HepG2 (cell line): ENCODE measurements around the gene LGALS9. TPM values are rescaled to one million over a fixed set of nuclear protein-coding genes. Genes with fewer than 3 reads are reported as not detected.

Experiments used
- HDAC2 ChIP-seq: sonication (generic); formaldehyde crosslinking; IDR thresholded peaks from 2 replicates; pipeline ENCODE4 v1.4.0; 2020; ENCODE audit warnings: missing genetic modification reagents
- ISL2 ChIP-seq: sonication (generic); formaldehyde crosslinking; IDR thresholded peaks from 2 replicates; pipeline ENCODE4 v1.5.0; 2020; ENCODE audit warnings: missing genetic modification reagents
- NAIF1 ChIP-seq: sonication (generic); formaldehyde crosslinking; IDR thresholded peaks from 2 replicates; pipeline ENCODE4 v1.5.0; 2020; ENCODE audit warnings: mild to moderate bottlenecking, missing genetic modification reagents, borderline replicate concordance
- NFAT5 ChIP-seq: sonication (generic); formaldehyde crosslinking; IDR thresholded peaks from 2 replicates; pipeline ENCODE4 v1.4.0; 2020; ENCODE audit warnings: missing genetic modification reagents
- PPARG ChIP-seq: conservative IDR thresholded peaks from 2 replicates; pipeline ENCODE4 v1.6.1; 2016; ENCODE audit warnings: missing biosample characterization, missing genetic modification reagents
- SKI ChIP-seq: fragments of 450-650 bp; IDR thresholded peaks from one replicate; pipeline ENCODE4 v1.6.1; 2018; ENCODE audit warnings: mild to moderate bottlenecking; ENCODE audit not compliant: partially characterized antibody
- TAF1 ChIP-seq: sonication (generic); formaldehyde crosslinking; IDR thresholded peaks from 2 replicates; pipeline ENCODE4 v1.4.0; 2020; ENCODE audit warnings: missing genetic modification reagents
- ZBTB7B ChIP-seq: sonication (generic); formaldehyde crosslinking; IDR thresholded peaks from 2 replicates; pipeline ENCODE4 v1.4.0; 2020; ENCODE audit warnings: missing genetic modification reagents
- ZFY ChIP-seq: sonication (generic); formaldehyde crosslinking; IDR thresholded peaks from 2 replicates; pipeline ENCODE4 v1.4.0; 2020; ENCODE audit warnings: missing genetic modification reagents
- ZNF224 ChIP-seq: sonication (generic); formaldehyde crosslinking; IDR thresholded peaks from 2 replicates; pipeline ENCODE4 v1.5.0; 2020; ENCODE audit warnings: mild to moderate bottlenecking, missing genetic modification reagents
- ZNF503 ChIP-seq: sonication (generic); formaldehyde crosslinking; IDR thresholded peaks from 2 replicates; pipeline ENCODE4 v1.4.0; 2020; ENCODE audit warnings: missing genetic modification reagents
- ZNF713 ChIP-seq: sonication (generic); formaldehyde crosslinking; IDR thresholded peaks from 2 replicates; pipeline ENCODE4 v1.4.0; 2020; ENCODE audit warnings: mild to moderate bottlenecking, missing genetic modification reagents
- polyA plus RNA-seq, 8 experiments: library from polyadenylated mRNA; depleted of rRNA in 3 of 8; stranded (reverse) in 7 of 8; unstranded in 1 of 8; fragments of >200 nt; fragmentation: Illumina TruSeq in 4 of 8; extraction: Trizol in 4 of 8; gene quantifications; 2 replicates each; pipeline versions ENCODE4 v1.2.1 to v1.2.3, GENCODE V29; 2011 to 2016; ENCODE audit warnings: low read depth in 4 of 8, missing spikeins in 1 of 8, mixed read lengths in 1 of 8; ENCODE audit not compliant: insufficient read depth in 1 of 8
- total RNA-seq, 5 experiments: library from RNA; depleted of rRNA; stranded (reverse); fragments of >200 nt; fragmentation: Illumina TruSeq; extraction: Trizol; gene quantifications; 2 replicates each; pipeline ENCODE4 v1.2.3, GENCODE V29; 2016; ENCODE audit warnings: low read depth in 1 of 5
- TF ChIP-seq, protein P1 (sequence below): sonication (generic); formaldehyde crosslinking; IDR thresholded peaks from 2 replicates; pipeline ENCODE4 v1.4.0; 2020; ENCODE audit warnings: mild to moderate bottlenecking, missing genetic modification reagents

The LGALS9 gene
- total and polyA plus RNA-seq, 2 of the 13 experiments (the other 11 are each of a cell fraction or from before 2014, with no cell fraction given): 0.40 to 1.4 TPM

- TF ChIP-seq, protein P1, sequence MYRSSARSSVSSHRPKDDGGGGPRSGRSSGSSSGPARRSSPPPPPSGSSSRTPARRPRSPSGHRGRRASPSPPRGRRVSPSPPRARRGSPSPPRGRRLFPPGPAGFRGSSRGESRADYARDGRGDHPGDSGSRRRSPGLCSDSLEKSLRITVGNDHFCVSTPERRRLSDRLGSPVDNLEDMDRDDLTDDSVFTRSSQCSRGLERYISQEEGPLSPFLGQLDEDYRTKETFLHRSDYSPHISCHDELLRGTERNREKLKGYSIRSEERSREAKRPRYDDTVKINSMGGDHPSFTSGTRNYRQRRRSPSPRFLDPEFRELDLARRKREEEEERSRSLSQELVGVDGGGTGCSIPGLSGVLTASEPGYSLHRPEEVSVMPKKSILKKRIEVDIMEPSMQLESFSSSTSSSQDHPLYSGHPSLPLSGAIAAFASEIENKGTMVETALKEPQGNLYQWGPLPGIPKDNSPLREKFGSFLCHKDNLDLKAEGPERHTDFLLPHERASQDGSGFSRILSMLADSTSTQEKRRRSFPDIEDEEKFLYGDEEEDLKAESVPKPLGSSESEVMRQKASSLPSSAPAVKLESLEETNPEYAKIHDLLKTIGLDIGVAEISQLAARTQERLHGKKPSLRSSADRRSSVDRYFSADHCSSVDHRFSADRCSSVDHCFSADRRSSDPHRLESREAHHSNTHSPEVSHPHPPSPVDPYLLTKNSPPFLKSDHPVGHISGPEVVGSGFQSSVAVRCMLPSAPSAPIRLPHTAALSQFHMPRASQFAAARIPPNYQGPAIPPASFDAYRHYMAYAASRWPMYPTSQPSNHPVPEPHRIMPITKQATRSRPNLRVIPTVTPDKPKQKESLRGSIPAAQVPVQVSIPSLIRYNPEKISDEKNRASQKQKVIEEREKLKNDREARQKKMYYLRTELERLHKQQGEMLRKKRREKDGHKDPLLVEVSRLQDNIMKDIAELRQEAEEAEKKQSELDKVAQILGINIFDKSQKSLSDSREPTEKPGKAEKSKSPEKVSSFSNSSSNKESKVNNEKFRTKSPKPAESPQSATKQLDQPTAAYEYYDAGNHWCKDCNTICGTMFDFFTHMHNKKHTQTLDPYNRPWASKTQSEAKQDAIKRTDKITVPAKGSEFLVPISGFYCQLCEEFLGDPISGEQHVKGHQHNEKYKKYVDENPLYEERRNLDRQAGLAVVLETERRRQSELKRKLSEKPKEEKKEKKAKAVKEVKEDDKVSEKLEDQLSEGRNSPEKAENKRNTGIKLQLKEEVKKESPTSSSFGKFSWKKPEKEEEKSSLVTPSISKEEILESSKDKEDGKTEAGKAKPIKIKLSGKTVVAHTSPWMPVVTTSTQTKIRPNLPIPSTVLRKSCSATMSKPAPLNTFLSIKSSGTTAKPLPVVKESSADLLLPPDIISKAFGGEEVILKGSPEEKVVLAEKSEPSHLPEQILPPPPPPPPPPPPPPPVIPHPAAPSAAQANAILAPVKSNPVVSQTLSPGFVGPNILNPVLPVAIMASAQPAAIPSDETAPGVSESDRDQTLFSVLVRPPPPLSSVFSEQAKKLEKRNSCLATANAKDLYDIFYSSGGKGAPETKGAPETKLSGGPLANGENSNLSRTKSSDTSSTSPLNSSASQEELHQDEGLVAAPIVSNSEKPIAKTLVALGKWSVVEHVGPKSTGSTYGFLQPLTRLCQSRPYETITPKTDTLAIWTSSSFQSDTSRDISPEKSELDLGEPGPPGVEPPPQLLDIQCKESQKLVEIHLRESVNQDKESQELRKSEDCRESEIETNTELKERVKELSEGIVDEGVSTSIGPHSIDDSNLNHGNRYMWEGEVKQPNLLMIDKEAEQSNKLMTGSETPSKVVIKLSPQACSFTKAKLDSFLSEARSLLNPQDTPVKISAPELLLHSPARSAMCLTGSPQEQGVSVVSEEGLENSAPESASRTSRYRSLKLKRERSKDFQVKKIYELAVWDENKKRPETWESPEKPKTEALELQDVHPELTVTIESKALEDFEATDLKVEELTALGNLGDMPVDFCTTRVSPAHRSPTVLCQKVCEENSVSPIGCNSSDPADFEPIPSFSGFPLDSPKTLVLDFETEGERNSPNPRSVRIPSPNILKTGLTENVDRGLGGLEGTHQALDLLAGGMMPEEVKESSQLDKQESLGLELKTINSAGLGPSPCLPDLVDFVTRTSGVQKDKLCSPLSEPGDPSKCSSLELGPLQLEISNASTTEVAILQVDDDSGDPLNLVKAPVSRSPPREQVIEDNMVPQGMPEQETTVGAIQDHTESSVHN (CRISPR knock-in tag): no peak
- TF ChIP-seq ZFY (CRISPR knock-in tag) (peak; percentile 64; the same call in 1 of the 2 replicates), ZNF224 (CRISPR knock-in tag) (no peak), ZNF713 (CRISPR knock-in tag) (no peak), ISL2 (CRISPR knock-in tag) (no peak), ZBTB7B (CRISPR knock-in tag) (no peak), NAIF1 (CRISPR knock-in tag) (no peak), PPARG (CRISPR knock-in tag) (no peak), SKI (no peak), TAF1 (CRISPR knock-in tag) (no peak), HDAC2 (CRISPR knock-in tag) (no peak), NFAT5 (CRISPR knock-in tag) (no peak), ZNF503 (CRISPR knock-in tag) (0 out of 2 replicates have a peak, but pooled peaks have one; percentile 29)
Observed at GRCh38 chr17:27654654-27655524, 23.9 kb downstream of the LGALS9 start (continued).
